OCI-LY7 (cell line): ENCODE data around the gene GGCT. TPM values are rescaled to one million over a fixed set of nuclear protein-coding genes. Genes with fewer than 3 reads are reported as not detected.

ENCODE experiments used
- BruUV-seq: library from RNA; stranded (reverse); fragments of 400-500 nt; replicated peaks from 2 replicates; lab custom pipeline; 2021; lab: Mats Ljungman, UMichigan
- CTCF ChIA-PET: fragments of 300-600 bp; sonication (Branson Sonifier 250); formaldehyde crosslinking; loops from one replicate; lab custom pipeline; 2022; ENCODE audit warnings: antibody characterized with exemption; ENCODE audit not compliant: unreplicated experiment; lab: Charles Lee
- POLR2A ChIA-PET: fragments of 300-600 bp; sonication (Branson Sonifier 250); formaldehyde crosslinking; loops from one replicate; lab custom pipeline; 2022; ENCODE audit warnings: antibody characterized with exemption; lab: Charles Lee
- DNase-seq: peaks from one replicate; pipeline ENCODE4 v3.0.0-alpha.2; 2015; ENCODE audit warnings: low spot score
- H2AFZ ChIP-seq: fragments of 200-600 bp; sonication (generic), shearing (Covaris generic); 2 replicates; pipeline ENCODE4 v1.6.1; 2014; ENCODE audit warnings: mild to moderate bottlenecking, antibody characterized with exemption, low read length, moderate library complexity
- H3K27ac ChIP-seq: fragments of 200-600 bp; sonication (generic); 2 replicates; pipeline ENCODE4 v1.5.1; 2014; ENCODE audit warnings: mixed run types, low read depth, mild to moderate bottlenecking, moderate library complexity, low read length, inconsistent platforms; ENCODE audit not compliant: poor library complexity, severe bottlenecking
- H3K36me3 ChIP-seq: fragments of 200-600 bp; sonication (generic); 2 replicates; pipeline ENCODE4 v1.6.1; 2014; ENCODE audit warnings: mild to moderate bottlenecking, antibody characterized with exemption, low read length, moderate library complexity, mixed read lengths; ENCODE audit not compliant: insufficient read depth
- H3K4me1 ChIP-seq: fragments of 200-600 bp; sonication (generic); 2 replicates; pipeline ENCODE4 v1.5.1; 2014; ENCODE audit warnings: mild to moderate bottlenecking, low read length; ENCODE audit not compliant: insufficient read depth, poor library complexity, severe bottlenecking
- H3K4me2 ChIP-seq: fragments of 200-600 bp; sonication (generic); 2 replicates; pipeline ENCODE4 v1.6.1; 2014; ENCODE audit warnings: mild to moderate bottlenecking, low read length
- H3K4me3 ChIP-seq: fragments of 200-600 bp; sonication (generic); 2 replicates; pipeline ENCODE4 v1.5.1; 2014; ENCODE audit warnings: mild to moderate bottlenecking, low read depth, low read length; ENCODE audit not compliant: poor library complexity, severe bottlenecking
- H3K79me2 ChIP-seq: fragments of 200-600 bp; sonication (generic); 2 replicates; pipeline ENCODE4 v1.6.1; 2016; ENCODE audit warnings: low read depth, mild to moderate bottlenecking, low read length, moderate library complexity, mixed read lengths; ENCODE audit not compliant: insufficient read depth
- H3K9me2 ChIP-seq: fragments of 200-600 bp; sonication (generic); 2 replicates; pipeline ENCODE4 v1.6.1; 2016; ENCODE audit warnings: mild to moderate bottlenecking, low read length, mixed read lengths; ENCODE audit not compliant: insufficient read depth
- H3K9me3 ChIP-seq: fragments of 200-600 bp; sonication (generic); 2 replicates; pipeline ENCODE4 v1.6.1; 2014; ENCODE audit warnings: mild to moderate bottlenecking, mixed run types, low read length, mixed read lengths
- H4K20me1 ChIP-seq: fragments of 200-600 bp; sonication (generic); 2 replicates; pipeline ENCODE4 v1.6.1; 2014; ENCODE audit warnings: mild to moderate bottlenecking, antibody characterized with exemption, low read length, moderate library complexity, mixed read lengths; ENCODE audit not compliant: insufficient read depth
- EZH2phosphoT487 ChIP-seq: fragments of 200-600 bp; sonication (generic); IDR thresholded peaks from 2 replicates; pipeline ENCODE4 v1.6.1; 2018; ENCODE audit warnings: low read depth, borderline replicate concordance, mild to moderate bottlenecking, mixed run types, antibody characterized with exemption, low read length, moderate library complexity, mixed read lengths
- intact Hi-C: fragments of 100-400 bp; cut with micrococcal nuclease; formaldehyde crosslinking; loops from one replicate; pipeline ENCODE4 v1.10.0; 2022; ENCODE audit not compliant: unreplicated experiment
- total RNA-seq, 2 experiments: library from RNA; depleted of rRNA in 1 of 2; stranded (reverse); fragments of >200 nt in 1 of 2; shearing (Covaris generic) in 1 of 2; gene quantifications; 2 replicates each; pipeline ENCODE4 v1.2.3, GENCODE V29; 2014 to 2022
- TF ChIP-seq, protein P1 (sequence below): fragments of 200-600 bp; sonication (generic); conservative IDR thresholded peaks from 2 replicates; pipeline ENCODE4 v1.5.1; 2014; ENCODE audit warnings: mild to moderate bottlenecking, antibody characterized with exemption, low read length, moderate library complexity, mixed read lengths

GGCT gene
- total RNA-seq, 2 experiments from 2014 or later: 70.3 to 81.3 TPM

DNA sequence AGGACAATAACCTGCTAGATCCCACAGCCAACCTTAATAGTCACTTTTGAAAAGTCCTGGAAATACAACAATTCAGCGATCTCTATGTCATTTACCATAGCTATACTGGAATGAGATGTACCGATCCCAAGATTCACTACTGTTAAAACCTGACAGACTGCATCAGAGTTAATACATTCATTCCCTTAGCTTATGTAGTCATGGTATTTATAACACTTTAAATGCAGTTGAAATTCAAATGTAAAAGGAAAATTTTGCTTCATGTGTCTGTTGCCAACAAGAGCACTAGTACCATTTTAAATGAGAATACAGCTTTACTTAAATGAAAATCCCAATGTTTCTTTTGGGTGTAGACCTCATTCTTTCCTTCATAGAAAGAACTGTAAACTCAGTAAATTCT is 11.1 kb upstream of the GGCT start:
- TF ChIP-seq, protein P1, sequence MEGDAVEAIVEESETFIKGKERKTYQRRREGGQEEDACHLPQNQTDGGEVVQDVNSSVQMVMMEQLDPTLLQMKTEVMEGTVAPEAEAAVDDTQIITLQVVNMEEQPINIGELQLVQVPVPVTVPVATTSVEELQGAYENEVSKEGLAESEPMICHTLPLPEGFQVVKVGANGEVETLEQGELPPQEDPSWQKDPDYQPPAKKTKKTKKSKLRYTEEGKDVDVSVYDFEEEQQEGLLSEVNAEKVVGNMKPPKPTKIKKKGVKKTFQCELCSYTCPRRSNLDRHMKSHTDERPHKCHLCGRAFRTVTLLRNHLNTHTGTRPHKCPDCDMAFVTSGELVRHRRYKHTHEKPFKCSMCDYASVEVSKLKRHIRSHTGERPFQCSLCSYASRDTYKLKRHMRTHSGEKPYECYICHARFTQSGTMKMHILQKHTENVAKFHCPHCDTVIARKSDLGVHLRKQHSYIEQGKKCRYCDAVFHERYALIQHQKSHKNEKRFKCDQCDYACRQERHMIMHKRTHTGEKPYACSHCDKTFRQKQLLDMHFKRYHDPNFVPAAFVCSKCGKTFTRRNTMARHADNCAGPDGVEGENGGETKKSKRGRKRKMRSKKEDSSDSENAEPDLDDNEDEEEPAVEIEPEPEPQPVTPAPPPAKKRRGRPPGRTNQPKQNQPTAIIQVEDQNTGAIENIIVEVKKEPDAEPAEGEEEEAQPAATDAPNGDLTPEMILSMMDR: no peak
- TF ChIP-seq EZH2phosphoT487: no peak
- H3K9me2 ChIP-seq: no peaks in the 10 kb centered on the region
- no peak overlapping the region for H2AFZ ChIP-seq
- ChIA-PET CTCF (no interaction called here), POLR2A (interaction anchor here (1.0 kb wide), 1 partner anchor 34 kb away, joined by 5 read pairs; no protein-coding TSS in a partner anchor)
- no peaks in the 10 kb centered on the region for H3K9me3 ChIP-seq
- intact Hi-C loops: no loop called here
- H3K4me2 ChIP-seq: no peak overlapping the region
- peaks cover 11% of the 10 kb centered on the region for H3K4me1 ChIP-seq
- H3K79me2 ChIP-seq: no peaks in the 10 kb centered on the region
- H3K36me3 ChIP-seq: no peaks in the 10 kb centered on the region
- no peaks in the 10 kb centered on the region for H4K20me1 ChIP-seq
- H3K4me3 ChIP-seq: no peak overlapping the region
- BruUV-seq: no TSS peak
- no peak for DNase-seq
- H3K27ac ChIP-seq: no peak overlapping the region

- no peak overlapping the region for H3K27ac ChIP-seq
- no peaks in the 10 kb centered on the region for H3K36me3 ChIP-seq
- peaks cover under 1% of the 10 kb centered on the region for H3K4me1 ChIP-seq
- ChIA-PET CTCF (no interaction called here), POLR2A (interaction anchor here (0.7 to 0.8 kb wide), 2 partner anchors 9 to 36 kb away, joined by 3 read pairs; no protein-coding TSS in a partner anchor)
- no peak for TF ChIP-seq EZH2phosphoT487
- TF ChIP-seq, protein P1: no peak
- H3K9me3 ChIP-seq: no peaks in the 10 kb centered on the region
- H3K4me3 ChIP-seq: no peak overlapping the region
- DNase-seq: no peak
- intact Hi-C loops: loop anchor here (5.0 kb wide), 1 partner anchor 33 kb away; no protein-coding TSS in a partner anchor
- BruUV-seq: no TSS peak
- H3K79me2 ChIP-seq: no peaks in the 10 kb centered on the region
- H2AFZ ChIP-seq: no peak overlapping the region
- no peaks in the 10 kb centered on the region for H3K9me2 ChIP-seq
- no peak overlapping the region for H3K4me2 ChIP-seq
- no peaks in the 10 kb centered on the region for H4K20me1 ChIP-seq
Measured at GRCh38 chr7:30514776-30515175, 10.1 kb upstream of the GGCT start.

- H3K4me1 ChIP-seq: no peaks in the 10 kb centered on the region
- no peaks in the 10 kb centered on the region for H3K9me3 ChIP-seq
- no peak overlapping the region for H3K4me2 ChIP-seq
- no TSS peak for BruUV-seq
- CTCF ChIA-PET: no interaction called here
- POLR2A ChIA-PET: interaction anchor here (0.7 to 0.8 kb wide), 2 partner anchors 9 to 37 kb away, joined by 3 read pairs; no protein-coding TSS in a partner anchor
- no peak overlapping the region for H3K4me3 ChIP-seq
- H3K36me3 ChIP-seq: no peaks in the 10 kb centered on the region
- H3K9me2 ChIP-seq: no peaks in the 10 kb centered on the region
- no peak overlapping the region for H3K27ac ChIP-seq
- no peaks in the 10 kb centered on the region for H4K20me1 ChIP-seq
- DNase-seq: no peak
- no peaks in the 10 kb centered on the region for H3K79me2 ChIP-seq
- intact Hi-C loops: loop anchor here (5.0 kb wide), 1 partner anchor 33 kb away; no protein-coding TSS in a partner anchor
- no peak for TF ChIP-seq EZH2phosphoT487
- TF ChIP-seq, protein P1: no peak
- no peak overlapping the region for H2AFZ ChIP-seq
Measured at GRCh38 chr7:30514177-30514576, 9.5 kb upstream of the GGCT start.
